ENCODE data around the gene SLC27A1.

DNA sequence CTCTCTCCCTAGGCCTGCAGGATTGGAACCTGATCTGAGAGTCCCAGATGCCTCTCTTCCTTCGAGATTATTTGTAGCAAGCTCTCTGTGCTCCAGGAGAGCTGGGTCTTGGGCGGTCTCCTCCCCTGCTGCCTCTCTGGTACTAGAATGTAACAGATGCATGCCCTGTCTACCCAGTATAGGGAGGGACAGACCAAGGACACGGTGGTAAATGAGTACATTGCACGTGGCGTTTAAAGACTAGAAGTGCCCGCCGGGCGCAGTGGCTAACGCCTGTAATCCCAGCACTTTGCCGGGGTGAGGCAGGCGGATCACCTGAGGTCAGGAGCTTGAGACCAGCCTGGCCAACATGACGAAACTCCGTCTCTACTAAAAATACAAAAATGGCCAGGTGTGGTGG lies 11.7 kb downstream of the SLC27A1 start:
- TF ChIP-seq REST (IDR thresholded peaks at IDR 0.05; ENCODE audit: low read depth, low read length) = no peak
- no peak for TF ChIP-seq CTCF (IDR thresholded peaks at IDR 0.05)
- no peak for TF ChIP-seq SIN3A (IDR thresholded peaks at IDR 0.05; ENCODE audit: borderline replicate concordance, low read depth, low read length)
- no peak for TF ChIP-seq TCF12 (IDR thresholded peaks at IDR 0.05)
- no peak for TF ChIP-seq SMC3 (IDR thresholded peaks at IDR 0.05; ENCODE audit: low read depth, low read length)
- TF ChIP-seq POLR2AphosphoS5 (IDR thresholded peaks at IDR 0.05; ENCODE audit: low read depth, low read length) = no peak
- no peak for TF ChIP-seq EP300 (IDR thresholded peaks at IDR 0.05; ENCODE audit: borderline replicate concordance in 1 of 2, low read depth in 1 of 2, low read length in 1 of 2)
- TF ChIP-seq, protein P1, sequence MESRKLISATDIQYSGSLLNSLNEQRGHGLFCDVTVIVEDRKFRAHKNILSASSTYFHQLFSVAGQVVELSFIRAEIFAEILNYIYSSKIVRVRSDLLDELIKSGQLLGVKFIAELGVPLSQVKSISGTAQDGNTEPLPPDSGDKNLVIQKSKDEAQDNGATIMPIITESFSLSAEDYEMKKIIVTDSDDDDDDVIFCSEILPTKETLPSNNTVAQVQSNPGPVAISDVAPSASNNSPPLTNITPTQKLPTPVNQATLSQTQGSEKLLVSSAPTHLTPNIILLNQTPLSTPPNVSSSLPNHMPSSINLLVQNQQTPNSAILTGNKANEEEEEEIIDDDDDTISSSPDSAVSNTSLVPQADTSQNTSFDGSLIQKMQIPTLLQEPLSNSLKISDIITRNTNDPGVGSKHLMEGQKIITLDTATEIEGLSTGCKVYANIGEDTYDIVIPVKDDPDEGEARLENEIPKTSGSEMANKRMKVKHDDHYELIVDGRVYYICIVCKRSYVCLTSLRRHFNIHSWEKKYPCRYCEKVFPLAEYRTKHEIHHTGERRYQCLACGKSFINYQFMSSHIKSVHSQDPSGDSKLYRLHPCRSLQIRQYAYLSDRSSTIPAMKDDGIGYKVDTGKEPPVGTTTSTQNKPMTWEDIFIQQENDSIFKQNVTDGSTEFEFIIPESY (IDR thresholded peaks at IDR 0.05; ENCODE audit: borderline replicate concordance, low read depth) = no peak
- no peak for TF ChIP-seq EZH2phosphoT487 (IDR thresholded peaks at IDR 0.05; ENCODE audit: borderline replicate concordance, low read depth)
- no peak for TF ChIP-seq MAX (IDR thresholded peaks at IDR 0.05; ENCODE audit: low read depth)
- TF ChIP-seq TAF1 (IDR thresholded peaks at IDR 0.05; ENCODE audit: borderline replicate concordance, low read depth, low read length) = no peak
- TF ChIP-seq MXI1 (IDR thresholded peaks at IDR 0.05; ENCODE audit: low read depth, low read length) = no peak
- no peak for TF ChIP-seq CHD2 (IDR thresholded peaks at IDR 0.05; ENCODE audit: low read length, partially characterized antibody)
